ENCODE data around the gene BORCS8.
A peak's percentile ranks its signal among the peaks of the same experiment; 100 is the strongest.

BORCS8 gene

DNA sequence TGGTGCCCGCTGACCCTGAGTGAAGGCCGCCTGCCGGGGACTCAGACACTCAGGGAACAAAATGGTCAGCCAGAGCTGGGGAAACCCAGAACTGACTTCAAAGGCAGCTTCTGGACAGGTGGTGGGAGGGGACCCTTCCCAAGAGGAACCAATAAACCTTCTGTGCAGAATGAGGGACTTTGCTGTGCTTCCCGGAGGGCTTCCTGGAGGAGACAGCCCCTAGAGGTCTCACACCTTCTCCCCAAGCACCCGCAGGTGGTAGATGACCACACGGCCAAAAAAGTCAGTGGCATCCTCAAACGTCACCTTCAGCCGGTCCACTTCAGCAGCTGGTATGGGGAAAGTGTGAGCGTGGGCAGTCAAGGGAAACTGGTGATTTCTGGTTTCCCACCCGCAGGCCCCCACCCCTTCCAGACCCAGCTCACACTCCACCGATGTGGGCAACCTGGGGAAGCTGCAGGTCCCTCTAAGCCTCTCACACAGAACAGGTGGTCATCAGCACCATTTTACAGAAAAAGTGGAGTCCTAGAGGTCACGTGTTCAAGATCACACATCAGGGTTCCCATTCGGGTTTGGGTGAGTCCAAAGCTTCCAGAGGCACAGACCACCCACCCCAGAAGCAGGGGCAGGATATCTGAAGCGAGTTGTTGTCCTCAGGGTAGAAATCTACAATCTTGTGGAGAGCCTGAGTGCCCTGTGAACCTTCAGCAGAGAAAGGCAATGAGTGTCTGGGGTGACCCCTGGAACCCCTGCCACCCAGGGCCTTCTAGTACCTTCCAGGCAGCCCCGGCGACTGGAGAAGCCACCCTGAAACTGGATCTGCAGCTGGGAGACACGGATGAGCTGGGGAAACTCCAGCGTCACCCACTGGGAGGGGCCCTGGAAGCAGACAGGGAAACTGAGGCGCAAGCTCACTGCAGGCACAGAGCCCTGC lies 10.0 kb upstream of the BORCS8 start:
- peak overlapping the region; percentile 74 for H3K4me3 ChIP-seq (replicated peaks; ENCODE audit: low read depth, low read length)
- TF ChIP-seq, protein P1, sequence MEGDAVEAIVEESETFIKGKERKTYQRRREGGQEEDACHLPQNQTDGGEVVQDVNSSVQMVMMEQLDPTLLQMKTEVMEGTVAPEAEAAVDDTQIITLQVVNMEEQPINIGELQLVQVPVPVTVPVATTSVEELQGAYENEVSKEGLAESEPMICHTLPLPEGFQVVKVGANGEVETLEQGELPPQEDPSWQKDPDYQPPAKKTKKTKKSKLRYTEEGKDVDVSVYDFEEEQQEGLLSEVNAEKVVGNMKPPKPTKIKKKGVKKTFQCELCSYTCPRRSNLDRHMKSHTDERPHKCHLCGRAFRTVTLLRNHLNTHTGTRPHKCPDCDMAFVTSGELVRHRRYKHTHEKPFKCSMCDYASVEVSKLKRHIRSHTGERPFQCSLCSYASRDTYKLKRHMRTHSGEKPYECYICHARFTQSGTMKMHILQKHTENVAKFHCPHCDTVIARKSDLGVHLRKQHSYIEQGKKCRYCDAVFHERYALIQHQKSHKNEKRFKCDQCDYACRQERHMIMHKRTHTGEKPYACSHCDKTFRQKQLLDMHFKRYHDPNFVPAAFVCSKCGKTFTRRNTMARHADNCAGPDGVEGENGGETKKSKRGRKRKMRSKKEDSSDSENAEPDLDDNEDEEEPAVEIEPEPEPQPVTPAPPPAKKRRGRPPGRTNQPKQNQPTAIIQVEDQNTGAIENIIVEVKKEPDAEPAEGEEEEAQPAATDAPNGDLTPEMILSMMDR (IDR thresholded peaks at IDR 0.05; ENCODE audit: low read length, missing control alignments) = no peak

DNA sequence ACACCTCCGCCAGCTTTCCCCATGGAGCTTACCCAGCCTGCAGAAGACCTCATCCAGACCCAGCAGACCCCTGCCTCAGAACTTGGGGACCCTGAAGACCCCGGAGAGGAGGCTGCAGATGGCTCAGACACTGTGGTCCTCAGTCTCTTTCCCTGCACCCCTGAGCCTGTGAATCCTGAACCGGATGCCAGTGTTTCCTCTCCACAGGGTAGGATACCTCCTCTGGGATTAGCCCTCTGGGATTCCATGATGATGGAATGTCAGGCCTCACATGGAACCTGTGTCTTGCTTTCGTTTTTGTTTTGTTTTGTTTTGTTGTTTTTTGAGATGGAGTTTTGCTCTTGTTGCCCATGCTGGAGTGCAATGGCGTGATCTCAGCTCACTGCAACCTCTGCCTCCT lies 2.0 kb upstream of the BORCS8 start:
- DNase-seq (ENCODE audit: low read depth) = no peak
- peak overlapping the region; percentile 99 for H3K4me3 ChIP-seq (replicated peaks; ENCODE audit: low read depth, low read length)
- TF ChIP-seq, protein P1 (IDR thresholded peaks at IDR 0.05; ENCODE audit: low read length, missing control alignments) = no peak

More for the DNA sequence above, 10.0 kb upstream of the BORCS8 start:
- DNase-seq (ENCODE audit: low read depth) = no peak

DNA sequence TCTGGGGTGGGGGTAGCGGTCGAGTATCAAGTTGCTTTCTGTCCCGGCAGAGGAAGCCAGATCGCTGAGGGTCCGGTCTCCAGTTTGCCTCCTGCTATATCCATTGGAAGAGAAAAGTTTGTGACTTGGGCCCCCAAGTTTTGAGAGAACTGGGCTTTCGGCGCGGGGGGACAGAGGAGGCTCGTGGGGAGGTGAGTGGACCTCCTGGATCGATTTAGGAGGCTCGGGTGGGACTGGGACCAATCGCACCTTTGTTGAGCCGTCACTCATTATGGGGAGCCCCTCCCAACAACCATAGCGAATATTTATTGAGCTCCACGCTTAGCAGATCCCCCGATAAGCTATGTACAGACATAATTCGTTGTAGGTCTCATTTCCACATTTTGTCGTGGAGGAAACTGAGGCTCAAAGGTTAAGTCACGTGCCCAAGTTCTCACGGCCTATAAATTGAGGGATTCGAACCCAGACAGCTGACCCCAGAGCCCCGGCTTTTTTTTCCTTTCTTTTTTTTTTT lies 1.0 kb upstream of the BORCS8 start:
- TF ChIP-seq, protein P1 (IDR thresholded peaks at IDR 0.05; ENCODE audit: low read length, missing control alignments) = no peak
- H3K4me3 ChIP-seq (replicated peaks; ENCODE audit: low read depth, low read length) = peak overlapping the region; percentile 99
- DNase-seq (ENCODE audit: low read depth) = peak; percentile 11

DNA sequence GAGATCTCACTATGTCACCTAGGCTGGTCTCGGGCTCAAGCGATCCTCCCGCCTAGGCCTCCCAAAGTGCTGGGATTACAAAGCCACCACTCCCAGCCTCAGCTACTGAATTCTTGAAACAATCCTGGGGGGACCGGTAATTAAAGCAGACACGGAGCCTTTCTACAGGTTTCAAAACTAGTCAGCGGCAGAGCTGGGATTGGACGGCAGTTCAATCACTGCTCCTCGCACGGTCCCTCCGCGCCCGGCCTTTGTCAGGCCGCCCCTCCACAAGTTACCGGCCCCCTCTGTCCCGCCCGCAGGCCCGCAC lies 229 bp downstream of the BORCS8 start:
- no peak for DNase-seq (ENCODE audit: low read depth)
- peak overlapping the region; percentile 99 for H3K4me3 ChIP-seq (replicated peaks; ENCODE audit: low read depth, low read length)
- TF ChIP-seq, protein P1 (IDR thresholded peaks at IDR 0.05; ENCODE audit: low read length, missing control alignments) = no peak

DNA sequence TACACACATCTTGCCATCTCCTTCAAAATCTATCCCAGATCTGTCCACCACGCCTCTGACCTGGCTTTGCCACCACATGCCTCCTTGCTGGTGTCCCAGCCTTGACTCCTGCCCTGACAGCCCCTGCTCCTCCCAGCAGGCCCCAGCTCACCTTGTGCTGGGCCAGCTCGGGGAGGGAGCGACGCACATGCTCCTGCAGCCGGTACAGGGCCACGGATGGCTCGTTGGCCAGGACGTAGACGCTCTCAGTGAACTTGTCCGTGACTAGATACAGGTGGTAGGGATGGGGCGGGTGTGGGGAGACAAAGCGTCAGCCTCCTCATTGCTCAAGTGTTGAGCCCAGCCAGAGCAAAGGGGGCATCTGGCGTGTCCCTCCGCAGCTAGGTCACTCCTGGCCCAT lies 5.2 kb downstream of the BORCS8 start:
- no peak overlapping the region for H3K4me3 ChIP-seq (replicated peaks; ENCODE audit: low read depth, low read length)
- TF ChIP-seq, protein P1 (IDR thresholded peaks at IDR 0.05; ENCODE audit: low read length, missing control alignments) = no peak

DNA sequence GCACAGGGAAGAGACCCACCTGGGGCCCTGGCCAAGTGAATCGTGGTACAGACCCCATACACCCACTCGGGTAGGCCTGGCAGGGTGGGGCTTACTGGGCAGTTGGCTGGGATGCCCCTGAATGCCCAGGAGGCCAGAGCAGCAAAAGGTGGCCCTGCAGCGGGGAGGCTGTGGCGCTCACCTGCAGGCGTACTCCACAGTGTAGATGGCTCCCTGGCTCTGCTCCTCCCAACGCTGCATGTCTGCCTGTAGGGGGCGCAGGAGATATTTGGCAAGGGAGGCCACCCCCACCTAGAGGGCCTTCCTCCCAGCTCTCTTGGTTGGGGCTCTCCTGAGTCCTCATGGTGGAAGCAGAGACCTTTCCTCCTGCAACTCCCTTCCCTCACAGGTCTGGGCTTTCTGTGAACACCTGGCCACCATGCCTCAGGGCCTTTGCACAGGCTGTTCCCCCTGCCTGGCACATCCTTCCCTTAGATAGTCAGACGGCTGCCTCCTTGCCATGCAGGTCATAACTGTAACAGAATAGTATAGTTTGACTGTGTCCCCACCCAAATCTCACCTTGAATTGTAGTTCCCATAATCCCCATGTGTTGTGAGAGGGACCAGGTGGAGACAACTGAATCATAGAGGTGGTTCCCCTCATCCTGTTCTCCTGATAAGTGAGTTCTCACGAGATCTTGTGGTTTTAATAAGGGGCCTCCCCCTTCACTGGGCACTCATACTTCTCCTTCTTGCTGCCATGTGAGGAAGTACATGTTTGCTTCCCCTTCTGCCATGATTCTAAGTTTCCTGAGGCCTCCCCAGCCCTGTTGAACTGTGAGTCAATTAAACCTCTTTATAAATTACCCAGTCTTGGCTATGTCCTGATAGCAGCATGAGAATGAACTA lies 5.9 kb downstream of the BORCS8 start:
- no peak overlapping the region for H3K4me3 ChIP-seq (replicated peaks; ENCODE audit: low read depth, low read length)
- peak; percentile 53 for DNase-seq (ENCODE audit: low read depth)
- TF ChIP-seq, protein P1 (IDR thresholded peaks at IDR 0.05; ENCODE audit: low read length, missing control alignments) = peak; percentile 64

More for the DNA sequence above, 5.2 kb downstream of the BORCS8 start:
- DNase-seq (ENCODE audit: low read depth) = no peak

Data from fibroblast of pulmonary artery (primary cell).